ENCODE results near the gene PIP5KL1.

PIP5KL1 gene

GRCh38 chr9:127904561-127905003 lies 26.0 kb downstream of the PIP5KL1 start:
- DNase-seq (ENCODE audit: insufficient read length, low spot score) (no peak), FAIRE-seq (no peak)
- TF ChIP-seq POLR2AphosphoS5 (IDR thresholded peaks at IDR 0.05; ENCODE audit: low read depth, low read length) (no peak), PAX5 (IDR thresholded peaks at IDR 0.05; ENCODE audit: insufficient read depth, low read length, severe bottlenecking) (no peak), POLR2A (IDR thresholded peaks at IDR 0.05; ENCODE audit: low read depth, low read length) (no peak)

GRCh38 chr9:127903557-127904475 lies 26.8 kb downstream of the PIP5KL1 start:
- no peak for TF ChIP-seq POU2F2 (IDR thresholded peaks at IDR 0.05; ENCODE audit: low read depth, low read length)
- TF ChIP-seq POLR2AphosphoS5 (IDR thresholded peaks at IDR 0.05; ENCODE audit: low read depth, low read length): peak; percentile 32; the same call in 1 of the 2 replicates
- no peak for TF ChIP-seq TAF1 (IDR thresholded peaks at IDR 0.05; ENCODE audit: low read depth, low read length)
- TF ChIP-seq PAX5 (IDR thresholded peaks at IDR 0.05; ENCODE audit: insufficient read depth, low read length, severe bottlenecking): no peak
- TF ChIP-seq SPI1 (IDR thresholded peaks at IDR 0.05; ENCODE audit: low read depth, low read length): no peak
- TF ChIP-seq POLR2A (IDR thresholded peaks at IDR 0.05; ENCODE audit: low read depth, low read length): 0 out of 2 replicates have a peak, but pooled peaks have one; percentile 24
- peak; percentile 84 for FAIRE-seq
- peak; percentile 42 for DNase-seq (ENCODE audit: insufficient read length, low spot score)

- FAIRE-seq (peak; percentile 85), DNase-seq (ENCODE audit: insufficient read length, low spot score) (peak; percentile 94)
- TF ChIP-seq POLR2A (IDR thresholded peaks at IDR 0.05; ENCODE audit: low read depth, low read length) (no peak), POU2F2 (IDR thresholded peaks at IDR 0.05; ENCODE audit: low read depth, low read length) (no peak), SPI1 (IDR thresholded peaks at IDR 0.05; ENCODE audit: low read depth, low read length) (no peak), POLR2AphosphoS5 (IDR thresholded peaks at IDR 0.05; ENCODE audit: low read depth, low read length) (no peak), PAX5 (IDR thresholded peaks at IDR 0.05; ENCODE audit: insufficient read depth, low read length, severe bottlenecking) (no peak), TAF1 (IDR thresholded peaks at IDR 0.05; ENCODE audit: low read depth, low read length) (no peak)
These were observed 31.2 kb downstream of the PIP5KL1 start, which contains the start of gene ST6GALNAC6 for GRCh38 chr9:127899128-127899943. Gene ST6GALNAC6, minus strand, starts transcription at chr9:127899603. Its CDS starts 1,622 bp downstream, at chr9:127897981.

- FAIRE-seq (no peak), DNase-seq (ENCODE audit: insufficient read length, low spot score) (no peak)
- TF ChIP-seq SPI1 (IDR thresholded peaks at IDR 0.05; ENCODE audit: low read depth, low read length) (no peak), TAF1 (IDR thresholded peaks at IDR 0.05; ENCODE audit: low read depth, low read length) (no peak), POU2F2 (IDR thresholded peaks at IDR 0.05; ENCODE audit: low read depth, low read length) (no peak), POLR2AphosphoS5 (IDR thresholded peaks at IDR 0.05; ENCODE audit: low read depth, low read length) (no peak), PAX5 (IDR thresholded peaks at IDR 0.05; ENCODE audit: insufficient read depth, low read length, severe bottlenecking) (no peak), POLR2A (IDR thresholded peaks at IDR 0.05; ENCODE audit: low read depth, low read length) (no peak)
These were observed 32.0 kb downstream of the PIP5KL1 start for GRCh38 chr9:127898433-127899127.

GRCh38 chr9:127897193-127897692 lies 33.3 kb downstream of the PIP5KL1 start:
- TF ChIP-seq TAF1 (IDR thresholded peaks at IDR 0.05; ENCODE audit: low read depth, low read length) (no peak), SPI1 (IDR thresholded peaks at IDR 0.05; ENCODE audit: low read depth, low read length) (peak; percentile 22; the same call in 1 of the 2 replicates), POU2F2 (IDR thresholded peaks at IDR 0.05; ENCODE audit: low read depth, low read length) (no peak)
- FAIRE-seq: no peak

GRCh38 chr9:127896395-127897192 lies 34.0 kb downstream of the PIP5KL1 start:
- DNase-seq (ENCODE audit: insufficient read length, low spot score) (no peak), FAIRE-seq (no peak)
- TF ChIP-seq SPI1 (IDR thresholded peaks at IDR 0.05; ENCODE audit: low read depth, low read length) (no peak), POU2F2 (IDR thresholded peaks at IDR 0.05; ENCODE audit: low read depth, low read length) (no peak), TAF1 (IDR thresholded peaks at IDR 0.05; ENCODE audit: low read depth, low read length) (no peak), POLR2AphosphoS5 (IDR thresholded peaks at IDR 0.05; ENCODE audit: low read depth, low read length) (no peak)

More at GRCh38 chr9:127897193-127897692, 33.3 kb downstream of the PIP5KL1 start:
- DNase-seq (ENCODE audit: insufficient read length, low spot score): peak; percentile 65

- no peak for FAIRE-seq
- no peak for TF ChIP-seq POLR2AphosphoS5 (IDR thresholded peaks at IDR 0.05; ENCODE audit: low read depth, low read length)
- no peak for DNase-seq (ENCODE audit: insufficient read length, low spot score)
These were observed 34.8 kb downstream of the PIP5KL1 start for GRCh38 chr9:127895811-127896210.

- no peak for FAIRE-seq
- no peak for DNase-seq (ENCODE audit: insufficient read length, low spot score)
- TF ChIP-seq POLR2A (IDR thresholded peaks at IDR 0.05; ENCODE audit: low read depth, low read length) (no peak), SPI1 (IDR thresholded peaks at IDR 0.05; ENCODE audit: low read depth, low read length) (no peak), PAX5 (IDR thresholded peaks at IDR 0.05; ENCODE audit: insufficient read depth, low read length, severe bottlenecking) (no peak), POLR2AphosphoS5 (IDR thresholded peaks at IDR 0.05; ENCODE audit: low read depth, low read length) (no peak), POU2F2 (IDR thresholded peaks at IDR 0.05; ENCODE audit: low read depth, low read length) (no peak), TAF1 (IDR thresholded peaks at IDR 0.05; ENCODE audit: low read depth, low read length) (no peak)
These were observed 37.2 kb downstream of the PIP5KL1 start for GRCh38 chr9:127893392-127893791.
